ENCODE data around the gene KCTD4. TPM values are rescaled to one million over a fixed set of nuclear protein-coding genes. Genes with fewer than 3 reads are reported as not detected.
"Not testable (repeated sequence)": the region's sequence is repeated elsewhere in the genome, so short reads cannot be mapped to it uniquely, and the experiment has no call there.

Gene KCTD4
- total and polyA plus RNA-seq, 2 donors (not counting 3 experiments of a cell fraction or from before 2014, with no cell fraction given) = not detected

DNA sequence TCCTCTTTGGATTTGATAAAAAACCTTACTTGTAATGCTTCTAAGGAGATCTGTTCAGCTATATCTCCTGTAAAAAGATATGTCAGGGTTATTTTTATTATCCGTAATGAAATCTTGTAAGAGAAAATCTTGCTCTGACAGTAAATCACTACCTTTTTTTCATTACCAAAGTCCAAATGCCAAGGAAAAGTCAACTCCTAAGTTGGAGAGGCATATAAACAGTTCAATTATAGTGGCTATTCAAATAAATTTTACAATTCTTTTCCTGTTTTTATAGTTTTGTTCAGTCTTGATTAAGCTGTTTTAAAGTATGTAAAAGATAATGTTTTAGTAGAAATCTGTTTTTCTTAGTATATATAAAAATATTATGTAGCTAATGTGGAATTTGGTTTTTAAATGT lies 9.0 kb downstream of the KCTD4 start:
- CTCF ChIA-PET = interaction anchor here (0.6 to 1.9 kb wide), 4 partner anchors 9 to 145 kb away, joined by 3 to 7 read pairs (median 3); partner anchors contain the start of gene KCTD4
- POLR2A ChIA-PET = no interaction called here
- Histone ChIP-seq H2AFZ (ENCODE audit: low read depth, low read length) (no peak overlapping the region), H3K9me3 (replicated peaks; ENCODE audit: control insufficient read depth, insufficient read depth, low read length) (no peaks in the 10 kb centered on the region), H3K79me2 (ENCODE audit: control insufficient read depth, insufficient read depth, low read length) (no peaks in the 10 kb centered on the region), H3K9ac (replicated peaks; ENCODE audit: extremely low read depth, insufficient read depth, low read length) (no peak overlapping the region), H3K4me2 (ENCODE audit: insufficient read depth, low read length) (no peak overlapping the region), H4K20me1 (replicated peaks; ENCODE audit: control insufficient read depth, extremely low read depth, insufficient read depth, low read length) (no peaks in the 10 kb centered on the region), H3K4me3 (replicated peaks in 1 of 3; ENCODE audit: insufficient read depth in 1 of 3, low read depth in 1 of 3, low read length in 3 of 3) (no peak overlapping the region), H3K36me3 (ENCODE audit: control insufficient read depth in 2 of 2, extremely low read depth in 1 of 2, insufficient read depth in 2 of 2, low read length in 2 of 2) (no peaks in the 10 kb centered on the region), H3K27me3 (ENCODE audit: control insufficient read depth in 2 of 2, insufficient read depth in 2 of 2, low read length in 2 of 2) (no peaks in the 10 kb centered on the region), H3K9me1 (replicated peaks; ENCODE audit: control insufficient read depth, extremely low read depth, insufficient read depth, low read length) (no peaks in the 10 kb centered on the region), H3K27ac (ENCODE audit: insufficient read depth, low read depth, low read length) (no peak overlapping the region), H3K4me1 (ENCODE audit: control insufficient read depth, extremely low read depth, insufficient read depth, low read length) (peaks cover 5% of the 10 kb centered on the region)
- FAIRE-seq (no peak), DNase-seq (ENCODE audit: low read depth, low spot score) (no peak)
- TF ChIP-seq, protein P1, sequence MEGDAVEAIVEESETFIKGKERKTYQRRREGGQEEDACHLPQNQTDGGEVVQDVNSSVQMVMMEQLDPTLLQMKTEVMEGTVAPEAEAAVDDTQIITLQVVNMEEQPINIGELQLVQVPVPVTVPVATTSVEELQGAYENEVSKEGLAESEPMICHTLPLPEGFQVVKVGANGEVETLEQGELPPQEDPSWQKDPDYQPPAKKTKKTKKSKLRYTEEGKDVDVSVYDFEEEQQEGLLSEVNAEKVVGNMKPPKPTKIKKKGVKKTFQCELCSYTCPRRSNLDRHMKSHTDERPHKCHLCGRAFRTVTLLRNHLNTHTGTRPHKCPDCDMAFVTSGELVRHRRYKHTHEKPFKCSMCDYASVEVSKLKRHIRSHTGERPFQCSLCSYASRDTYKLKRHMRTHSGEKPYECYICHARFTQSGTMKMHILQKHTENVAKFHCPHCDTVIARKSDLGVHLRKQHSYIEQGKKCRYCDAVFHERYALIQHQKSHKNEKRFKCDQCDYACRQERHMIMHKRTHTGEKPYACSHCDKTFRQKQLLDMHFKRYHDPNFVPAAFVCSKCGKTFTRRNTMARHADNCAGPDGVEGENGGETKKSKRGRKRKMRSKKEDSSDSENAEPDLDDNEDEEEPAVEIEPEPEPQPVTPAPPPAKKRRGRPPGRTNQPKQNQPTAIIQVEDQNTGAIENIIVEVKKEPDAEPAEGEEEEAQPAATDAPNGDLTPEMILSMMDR (IDR thresholded peaks at IDR 0.05; ENCODE audit: extremely low read depth in 1 of 2, insufficient read depth in 1 of 2, low read depth in 1 of 2, low read length in 2 of 2) = no peak
- TF ChIP-seq POLR2AphosphoS5 (IDR thresholded peaks at IDR 0.05; ENCODE audit: insufficient read depth, low read depth, low read length) = no peak
- no peak for TF ChIP-seq EZH2 (IDR thresholded peaks at IDR 0.05; ENCODE audit: borderline replicate concordance, low read depth, low read length, severe bottlenecking)
- TF ChIP-seq FOS (IDR thresholded peaks at IDR 0.05; ENCODE audit: borderline replicate concordance, insufficient read depth, low read length) = no peak
- TF ChIP-seq, protein P2, sequence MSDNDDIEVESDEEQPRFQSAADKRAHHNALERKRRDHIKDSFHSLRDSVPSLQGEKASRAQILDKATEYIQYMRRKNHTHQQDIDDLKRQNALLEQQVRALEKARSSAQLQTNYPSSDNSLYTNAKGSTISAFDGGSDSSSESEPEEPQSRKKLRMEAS (IDR thresholded peaks at IDR 0.05; ENCODE audit: insufficient read depth, insufficient read length) = no peak
- TF ChIP-seq MYC (IDR thresholded peaks at IDR 0.05; ENCODE audit: low read depth, low read length) = no peak
- no peak for TF ChIP-seq POLR2A (IDR thresholded peaks at IDR 0.05; ENCODE audit: low read depth, low read length)
- TF ChIP-seq GATA2 (IDR thresholded peaks at IDR 0.05; ENCODE audit: insufficient read depth, insufficient read length, low read depth, low read length) = no peak
- no peak for TF ChIP-seq JUN (IDR thresholded peaks at IDR 0.05; ENCODE audit: borderline replicate concordance, insufficient read depth, insufficient read length, low read depth)
- dilution Hi-C loops (cut with MboI; ENCODE audit: extremely low pct_ligation_motif_present, low sequenced_read_pairs) = no loop called here
- no TSS peak for BruUV-seq (replicated peaks)
- intact Hi-C loops (cut with micrococcal nuclease) = no loop called here

DNA sequence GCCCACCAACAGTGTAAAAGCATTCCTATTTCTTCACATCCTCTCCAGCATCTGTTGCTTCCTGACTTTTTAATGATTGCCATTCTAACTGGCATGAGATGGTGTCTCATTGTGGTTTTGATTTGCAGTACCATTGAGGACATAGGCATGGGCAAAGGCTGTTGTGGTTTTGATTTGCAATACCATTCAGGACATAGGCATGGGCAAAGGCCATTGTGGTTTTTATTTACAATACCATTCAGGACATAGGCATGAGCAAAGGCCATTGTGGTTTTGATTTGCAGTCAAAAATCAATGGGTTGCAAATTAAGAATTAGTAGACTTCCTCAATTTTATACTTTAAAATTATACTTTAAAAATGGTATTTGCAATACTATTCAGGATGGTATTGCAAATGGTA lies 11.3 kb downstream of the KCTD4 start:
- H3K9ac ChIP-seq (replicated peaks; ENCODE audit: extremely low read depth, insufficient read depth, low read length); dilution Hi-C loops (cut with MboI; ENCODE audit: extremely low pct_ligation_motif_present, low sequenced_read_pairs); intact Hi-C loops (cut with micrococcal nuclease); H3K4me3 ChIP-seq (replicated peaks in 1 of 3; ENCODE audit: insufficient read depth in 1 of 3, low read depth in 1 of 3, low read length in 3 of 3); BruUV-seq (replicated peaks); H3K9me3 ChIP-seq (replicated peaks; ENCODE audit: control insufficient read depth, insufficient read depth, low read length); H3K9me1 ChIP-seq (replicated peaks; ENCODE audit: control insufficient read depth, extremely low read depth, insufficient read depth, low read length); CTCF ChIA-PET; H3K4me1 ChIP-seq (ENCODE audit: control insufficient read depth, extremely low read depth, insufficient read depth, low read length); H4K20me1 ChIP-seq (replicated peaks; ENCODE audit: control insufficient read depth, extremely low read depth, insufficient read depth, low read length); H2AFZ ChIP-seq (ENCODE audit: low read depth, low read length); H3K27ac ChIP-seq (ENCODE audit: insufficient read depth, low read depth, low read length); DNase-seq (ENCODE audit: low read depth, low spot score); H3K79me2 ChIP-seq (ENCODE audit: control insufficient read depth, insufficient read depth, low read length); H3K4me2 ChIP-seq (ENCODE audit: insufficient read depth, low read length); POLR2A ChIA-PET; H3K36me3 ChIP-seq (ENCODE audit: control insufficient read depth in 2 of 2, extremely low read depth in 1 of 2, insufficient read depth in 2 of 2, low read length in 2 of 2); H3K27me3 ChIP-seq (ENCODE audit: control insufficient read depth in 2 of 2, insufficient read depth in 2 of 2, low read length in 2 of 2); FAIRE-seq: not testable (repeated sequence)

DNA sequence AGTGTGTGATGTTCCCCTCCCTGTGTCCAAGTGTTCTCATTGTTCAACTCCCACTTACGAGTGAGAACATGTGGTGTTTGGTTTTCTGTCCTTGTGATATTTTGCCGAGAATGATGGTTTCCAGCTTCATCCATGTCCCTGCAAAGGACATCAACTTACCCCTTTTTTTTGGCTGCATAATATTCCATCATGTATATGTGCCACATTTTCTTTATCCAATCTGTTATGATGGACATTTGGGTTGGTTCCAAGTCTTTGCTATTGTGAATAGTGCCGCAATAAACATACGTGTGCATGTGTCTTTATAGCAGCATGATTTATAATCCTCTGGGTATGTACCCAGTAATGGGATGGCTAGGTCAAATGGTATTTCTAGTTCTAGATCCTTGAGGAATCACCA lies 11.8 kb downstream of the KCTD4 start:
- intact Hi-C loops (cut with micrococcal nuclease); H3K9me1 ChIP-seq (replicated peaks; ENCODE audit: control insufficient read depth, extremely low read depth, insufficient read depth, low read length); H3K4me2 ChIP-seq (ENCODE audit: insufficient read depth, low read length); H3K4me3 ChIP-seq (replicated peaks in 1 of 3; ENCODE audit: insufficient read depth in 1 of 3, low read depth in 1 of 3, low read length in 3 of 3); H3K79me2 ChIP-seq (ENCODE audit: control insufficient read depth, insufficient read depth, low read length); dilution Hi-C loops (cut with MboI; ENCODE audit: extremely low pct_ligation_motif_present, low sequenced_read_pairs); H3K27ac ChIP-seq (ENCODE audit: insufficient read depth, low read depth, low read length); POLR2A ChIA-PET; CTCF ChIA-PET; H3K9ac ChIP-seq (replicated peaks; ENCODE audit: extremely low read depth, insufficient read depth, low read length); BruUV-seq (replicated peaks); DNase-seq (ENCODE audit: low read depth, low spot score); FAIRE-seq; H3K9me3 ChIP-seq (replicated peaks; ENCODE audit: control insufficient read depth, insufficient read depth, low read length); H4K20me1 ChIP-seq (replicated peaks; ENCODE audit: control insufficient read depth, extremely low read depth, insufficient read depth, low read length); H3K4me1 ChIP-seq (ENCODE audit: control insufficient read depth, extremely low read depth, insufficient read depth, low read length); H2AFZ ChIP-seq (ENCODE audit: low read depth, low read length); H3K27me3 ChIP-seq (ENCODE audit: control insufficient read depth in 2 of 2, insufficient read depth in 2 of 2, low read length in 2 of 2); H3K36me3 ChIP-seq (ENCODE audit: control insufficient read depth in 2 of 2, extremely low read depth in 1 of 2, insufficient read depth in 2 of 2, low read length in 2 of 2): not testable (repeated sequence)
